HCEC 1CT (cell line): Measurements from ENCODE around the gene ERRFI1.

Experiments used
- DNase-seq: peaks from one replicate; pipeline ENCODE4 v3.0.0-alpha.2; 2017

ERRFI1 gene

DNA sequence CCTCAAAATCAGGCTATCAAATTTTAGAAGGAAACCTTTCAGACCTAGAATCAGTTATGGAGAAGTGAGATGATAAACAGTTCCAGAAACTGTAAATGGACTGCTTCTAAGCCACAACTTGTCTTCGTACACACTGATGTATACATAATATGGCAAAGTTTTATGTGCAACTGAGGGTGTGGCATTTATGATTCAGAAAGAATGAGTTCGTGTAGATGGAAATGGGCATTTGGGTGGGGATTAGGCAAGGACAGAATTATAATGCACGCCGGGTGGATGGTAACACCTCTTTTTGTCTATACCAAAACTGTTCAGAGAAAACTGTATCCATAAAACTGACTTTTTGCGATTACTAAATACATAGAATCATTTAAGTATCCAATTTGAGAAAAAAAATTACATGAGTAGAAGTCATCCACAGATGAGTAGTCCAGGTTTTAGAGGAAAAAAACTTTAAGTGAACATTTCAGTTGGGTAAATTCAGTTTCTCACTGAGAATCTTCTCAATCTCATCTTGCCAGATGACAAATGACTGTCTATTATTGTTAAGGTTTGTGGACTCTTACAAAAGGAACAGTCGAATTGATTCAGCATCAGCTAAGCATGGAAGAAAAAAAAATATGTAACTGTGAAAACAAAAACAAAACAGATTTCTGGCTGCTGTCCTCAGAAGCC lies 22.5 kb downstream of the ERRFI1 start:
- DNase-seq = no peak

- no peak for DNase-seq
These were observed 23.2 kb downstream of the ERRFI1 start for GRCh38 chr1:8002921-8003320.

DNA sequence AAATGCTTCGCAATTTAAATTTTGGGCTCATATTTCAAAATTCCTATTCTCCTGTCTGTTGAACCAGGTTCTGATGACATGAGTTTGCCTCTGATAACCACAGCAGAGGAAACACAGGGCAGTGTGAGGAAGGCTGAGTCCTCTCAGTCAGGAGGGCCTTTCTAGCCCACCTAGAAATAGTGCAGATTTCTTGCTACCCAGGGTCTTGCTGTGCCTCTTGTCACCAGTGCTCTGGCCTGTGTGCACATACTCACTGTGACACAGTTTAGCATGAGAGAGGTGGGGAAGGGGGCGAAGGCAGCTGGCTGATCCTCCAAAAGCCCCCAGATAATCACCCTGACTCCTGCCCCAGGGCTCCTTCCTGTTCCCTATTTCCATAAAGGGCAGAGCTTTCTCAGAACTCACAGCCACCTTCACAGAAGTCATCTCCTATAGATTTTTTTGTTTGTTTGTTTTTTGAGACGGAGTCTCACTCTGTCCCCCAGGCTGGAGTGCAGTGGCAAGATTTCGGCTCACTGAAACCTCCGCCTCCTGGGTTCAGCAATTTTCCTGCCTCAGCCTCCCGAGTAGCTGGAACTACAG lies 23.7 kb downstream of the ERRFI1 start:
- DNase-seq = no peak

- DNase-seq = no peak
These were observed 30.7 kb downstream of the ERRFI1 start for GRCh38 chr1:7995437-7995836.

DNA sequence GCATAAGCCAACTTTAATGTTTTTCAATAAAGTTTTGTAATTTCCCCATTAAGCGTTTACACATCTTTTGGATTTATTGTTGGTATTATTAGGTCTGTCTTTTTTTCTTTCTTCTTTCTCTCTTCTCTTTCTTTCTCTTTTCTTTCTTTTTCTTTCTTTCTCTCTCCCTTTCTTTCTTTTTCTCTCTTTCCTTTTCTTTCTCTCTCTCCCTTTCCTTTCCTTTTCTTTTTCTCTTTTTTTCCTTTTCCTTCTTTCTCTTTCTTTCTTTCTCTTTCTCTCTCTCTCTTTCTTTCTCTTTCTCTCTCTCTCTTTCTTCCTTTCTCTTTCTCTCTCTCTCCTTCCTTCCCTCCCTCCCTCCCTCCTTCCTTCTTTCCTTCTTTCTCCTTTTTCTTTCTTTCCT lies 31.3 kb downstream of the ERRFI1 start:
- no peak for DNase-seq

GRCh38 chr1:7993593-7994479 lies 32.3 kb downstream of the ERRFI1 start:
- peak; percentile 82 for DNase-seq

GRCh38 chr1:7992885-7993284 lies 33.2 kb downstream of the ERRFI1 start:
- DNase-seq = no peak

DNA sequence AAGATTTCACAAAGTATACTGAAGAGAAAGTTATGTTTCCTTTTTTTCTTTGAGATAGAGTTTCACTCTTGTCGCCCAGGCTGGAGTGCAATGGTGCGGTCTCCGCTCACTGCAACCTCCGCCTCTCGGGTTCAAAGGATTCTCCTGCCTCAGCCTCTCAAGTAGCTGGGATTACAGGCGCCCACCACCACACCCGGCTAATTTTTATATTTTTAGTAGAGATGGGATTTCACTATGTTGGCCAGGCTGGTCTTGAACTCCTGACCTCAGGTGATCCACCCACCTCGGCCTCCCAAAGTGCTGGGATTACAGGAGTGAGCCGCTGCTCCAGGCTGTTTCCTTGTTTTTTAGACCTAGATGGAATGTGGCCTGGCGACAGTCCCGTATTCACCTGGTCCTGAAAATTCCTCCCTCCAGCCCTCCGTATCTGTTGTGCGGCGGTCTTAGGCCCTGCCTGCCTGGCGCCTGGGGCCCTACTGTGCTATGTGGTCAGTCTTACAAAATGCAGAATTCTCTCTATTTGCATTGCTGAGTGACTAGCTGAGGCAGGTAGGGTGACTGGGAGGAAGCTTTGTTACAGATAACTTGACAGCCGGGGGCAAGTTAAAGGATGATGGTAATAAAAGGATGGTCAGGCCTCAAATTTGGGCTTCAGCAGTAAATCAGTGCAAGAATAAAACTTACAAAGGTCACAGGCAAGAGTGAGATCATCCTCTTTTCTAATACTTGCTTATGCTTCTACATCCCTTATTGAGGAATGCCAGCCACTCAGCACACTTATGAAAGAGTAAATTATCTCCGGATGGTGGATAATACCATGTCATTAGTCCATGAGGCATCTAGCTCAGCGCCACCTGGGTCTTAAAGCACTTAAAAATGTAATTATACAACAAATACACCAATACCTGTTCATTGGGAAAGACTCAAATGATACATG lies 34.3 kb downstream of the ERRFI1 start:
- DNase-seq = no peak

GRCh38 chr1:7989762-7990428 lies 36.2 kb downstream of the ERRFI1 start:
- no peak for DNase-seq

- DNase-seq = no peak
These were observed 37.5 kb downstream of the ERRFI1 start for GRCh38 chr1:7988576-7988975.

GRCh38 chr1:7987528-7987927 lies 38.6 kb downstream of the ERRFI1 start:
- no peak for DNase-seq

DNA sequence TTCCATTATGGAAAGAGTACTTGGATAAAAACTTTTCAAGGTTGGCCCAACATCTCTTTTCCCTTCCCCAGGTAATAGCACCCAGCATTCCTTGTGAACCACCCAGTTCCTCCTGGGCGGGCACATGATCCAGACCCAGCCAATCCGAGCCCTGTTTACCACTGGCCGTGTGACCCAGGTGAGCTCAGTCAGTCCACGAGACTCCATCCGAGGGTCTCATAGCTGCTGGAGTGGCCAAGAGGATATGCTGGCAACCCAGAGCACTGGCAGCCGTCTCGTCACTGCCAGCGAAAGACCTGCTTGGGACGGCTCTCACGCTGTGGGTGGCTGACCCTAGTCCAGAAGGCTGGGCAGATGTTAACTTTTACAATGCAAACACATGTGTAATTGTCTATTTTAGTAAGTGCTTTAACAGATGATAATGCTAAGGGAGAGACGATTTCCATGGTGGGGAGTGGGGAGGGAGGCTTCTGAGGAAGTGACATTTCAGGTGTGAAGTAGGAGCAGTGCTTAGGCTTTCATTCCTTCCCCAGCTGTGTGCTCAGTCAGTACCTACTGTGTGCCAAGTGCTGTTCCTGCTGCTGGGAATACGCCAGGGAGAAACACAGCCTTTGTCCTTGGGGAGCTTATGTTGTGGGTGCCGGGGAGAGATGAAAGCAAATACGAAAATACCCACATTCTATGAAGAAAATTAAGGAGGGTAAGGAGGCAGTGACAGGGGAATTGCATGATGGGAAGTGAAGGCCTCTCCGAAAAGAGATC lies 40.1 kb downstream of the ERRFI1 start:
- DNase-seq = no peak

DNA sequence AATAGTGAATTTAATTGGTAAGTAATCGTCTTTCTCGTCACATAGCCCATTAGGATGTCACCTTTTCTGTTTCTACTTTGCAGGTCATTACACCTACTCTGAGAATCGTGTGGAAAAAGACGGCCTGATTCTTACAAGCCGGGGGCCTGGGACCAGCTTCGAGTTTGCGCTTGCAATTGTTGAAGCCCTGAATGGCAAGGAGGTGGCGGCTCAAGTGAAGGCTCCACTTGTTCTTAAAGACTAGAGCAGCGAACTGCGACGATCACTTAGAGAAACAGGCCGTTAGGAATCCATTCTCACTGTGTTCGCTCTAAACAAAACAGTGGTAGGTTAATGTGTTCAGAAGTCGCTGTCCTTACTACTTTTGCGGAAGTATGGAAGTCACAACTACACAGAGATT lies 41.3 kb downstream of the ERRFI1 start:
- no peak for DNase-seq

GRCh38 chr1:7983086-7983778 lies 42.9 kb downstream of the ERRFI1 start:
- no peak for DNase-seq

DNA sequence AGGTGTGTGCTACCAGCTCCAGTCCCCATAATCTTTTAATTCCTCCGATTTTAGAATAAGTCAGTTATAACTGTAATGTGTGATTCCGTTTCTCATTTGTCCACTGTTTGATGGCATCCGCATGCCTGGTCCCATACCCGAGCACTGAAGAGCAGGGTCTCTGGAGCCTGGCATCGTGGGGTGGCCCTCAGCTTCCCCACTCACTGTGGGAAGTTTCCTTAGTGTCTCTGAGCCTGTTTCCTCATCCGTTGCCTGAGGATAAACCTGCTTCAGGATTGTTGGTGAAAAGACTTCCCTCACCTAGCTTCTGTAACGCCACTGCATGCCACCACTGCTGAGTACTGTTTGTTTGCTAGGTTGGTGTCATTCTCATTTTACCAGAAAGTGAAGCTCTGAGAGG lies 45.1 kb downstream of the ERRFI1 start:
- no peak for DNase-seq

DNA sequence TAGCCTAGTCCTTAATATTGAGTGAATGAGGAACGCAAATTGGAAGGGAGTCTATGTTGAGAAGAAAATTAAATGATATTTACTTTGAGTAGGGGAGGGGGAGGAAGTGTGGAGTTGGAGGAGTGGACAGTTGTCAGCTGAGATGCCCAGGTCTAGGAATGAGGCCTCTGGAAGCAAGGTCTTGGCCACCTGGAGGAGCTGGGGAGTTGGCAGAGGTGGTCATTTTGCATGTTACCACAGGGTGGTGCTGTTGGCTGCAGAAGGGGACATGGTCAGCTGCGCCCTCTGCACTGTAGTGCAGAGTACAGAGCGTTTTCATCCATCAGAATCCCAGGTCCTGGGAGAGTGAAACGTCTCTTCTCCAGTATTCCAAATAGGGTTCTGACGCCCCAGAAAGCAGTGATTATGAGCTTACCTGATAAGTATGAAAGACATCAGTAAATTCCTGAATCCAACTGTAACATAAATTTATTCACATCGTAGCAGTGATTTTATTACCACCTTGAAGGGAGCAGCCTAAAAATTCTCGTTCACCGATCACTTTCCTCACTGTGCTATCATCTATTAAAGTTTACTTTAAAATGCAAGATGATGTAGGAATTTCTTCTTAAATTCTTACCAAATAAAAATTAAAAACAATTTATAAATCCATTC lies 50.8 kb downstream of the ERRFI1 start:
- peak; percentile 78 for DNase-seq

GRCh38 chr1:7973086-7973485 lies 53.0 kb downstream of the ERRFI1 start:
- DNase-seq = no peak

GRCh38 chr1:7972285-7972684 lies 53.8 kb downstream of the ERRFI1 start:
- DNase-seq = no peak

DNA sequence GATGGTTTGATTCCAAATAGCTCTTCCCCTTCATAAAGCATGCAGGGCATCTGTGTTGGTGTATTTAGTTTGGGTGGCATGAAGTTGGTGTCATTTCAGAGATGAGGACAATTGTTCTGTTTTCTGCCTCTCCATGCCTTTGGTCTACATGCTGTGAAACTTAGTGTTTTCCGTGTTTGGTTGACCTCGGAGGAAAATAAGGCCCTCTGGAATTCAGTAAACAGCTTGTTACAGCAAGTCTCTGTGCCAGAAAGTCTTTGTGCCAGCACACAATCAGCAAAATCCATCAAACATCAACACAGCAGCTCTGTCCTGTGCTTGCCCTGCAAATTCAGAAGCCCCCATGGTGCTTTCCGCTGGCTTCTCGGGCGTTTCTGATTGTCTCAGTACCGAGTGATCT lies 55.1 kb downstream of the ERRFI1 start:
- no peak for DNase-seq

DNA sequence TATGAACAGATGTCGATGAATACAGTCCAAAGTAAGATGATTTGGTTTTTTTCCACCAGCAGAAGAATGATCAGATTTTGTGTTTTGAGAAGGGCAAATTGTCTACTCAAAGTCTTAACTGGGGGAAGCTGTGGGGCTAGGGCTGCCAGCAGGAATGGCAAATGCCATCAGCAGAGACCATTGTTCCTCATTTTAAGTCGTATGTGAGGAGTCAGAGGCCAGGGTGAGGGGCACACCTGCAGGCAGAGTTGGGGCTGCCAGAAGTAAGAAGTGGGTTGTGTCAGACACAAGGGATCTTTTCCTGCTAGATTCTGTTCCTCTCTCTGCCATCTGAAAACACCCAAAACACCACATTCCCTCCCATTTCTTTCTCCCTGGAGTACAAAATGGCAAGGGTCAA lies 55.9 kb downstream of the ERRFI1 start:
- DNase-seq = no peak
